Uterus (tissue), 4 donors: ENCODE measurements around the gene RALGPS1. TPM values are rescaled to one million over a fixed set of nuclear protein-coding genes. Genes with fewer than 3 reads are reported as not detected.
"Not testable (repeated sequence)": the region's sequence is repeated elsewhere in the genome, so short reads cannot be mapped to it uniquely, and the experiment has no call there.

Experiments
- DNase-seq, 2 donors: peaks; one replicate each; pipeline ENCODE4 v3.0.0-alpha.2; 2019 to 2020
- H3K27ac ChIP-seq, 2 donors: fragments of 200-600 bp; sonication (generic); 1 replicate in 1 of 2; 2 replicates in 1 of 2; pipeline ENCODE4 v1.5.1; 2016 to 2018
- H3K27me3 ChIP-seq, 2 donors: fragments of 200-600 bp; sonication (generic); one replicate each; pipeline ENCODE4 v1.5.1; 2018 to 2019; ENCODE audit warnings: control low read depth in 1 of 2
- H3K36me3 ChIP-seq, 2 donors: fragments of 200-600 bp; sonication (generic); one replicate each; pipeline ENCODE4 v1.5.1; 2019; ENCODE audit warnings: control low read depth in 1 of 2
- H3K4me1 ChIP-seq, 2 donors: fragments of 200-600 bp; sonication (generic); one replicate each; pipeline ENCODE4 v1.5.1; 2018 to 2019; ENCODE audit warnings: control low read depth in 1 of 2
- H3K4me3 ChIP-seq, 2 donors: fragments of 200-600 bp; sonication (generic); 1 replicate in 1 of 2; 2 replicates in 1 of 2; pipeline ENCODE4 v1.5.1; 2018 to 2019; ENCODE audit warnings: mild to moderate bottlenecking in 1 of 2
- H3K9me3 ChIP-seq, 2 donors: fragments of 200-600 bp; sonication (generic); one replicate each; pipeline ENCODE4 v1.5.1; 2019; ENCODE audit warnings: control low read depth in 1 of 2
- CTCF ChIP-seq, 4 experiments: fragments of 200-600 bp in 2 of 4; fragments of 450-650 bp in 2 of 4; sonication (generic) in 2 of 4; IDR thresholded peaks; one replicate each; pipeline ENCODE4 v1.5.1; 2016 to 2019; ENCODE audit warnings: antibody characterized with exemption in 4 of 4, mild to moderate bottlenecking in 2 of 4, moderate library complexity in 1 of 4
- POLR2A ChIP-seq, 2 donors: fragments of 450-650 bp; IDR thresholded peaks; one replicate each; pipeline ENCODE4 v1.6.1; 2016; ENCODE audit warnings: antibody characterized with exemption in 2 of 2, mild to moderate bottlenecking in 1 of 2, moderate library complexity in 1 of 2
- intact Hi-C: fragments of 100-400 bp; cut with DNase I; formaldehyde crosslinking; loops from one replicate; pipeline ENCODE4 v1.15.1; 2023; ENCODE audit warnings: low total_unique reads
- total RNA-seq, 4 donors: library from RNA; depleted of rRNA in 3 of 4; stranded (reverse); fragments of >200 nt in 3 of 4; gene quantifications; one replicate each; pipeline versions ENCODE4 v1.1.0 to v1.2.4, GENCODE V29; 2014 to 2023
- donor health status: DM: yes; HTN: yes; CAD: no.

Gene RALGPS1
- total RNA-seq, 4 donors from 2014 or later, result 8.5 to 16.7 (median 14.5) TPM

DNA sequence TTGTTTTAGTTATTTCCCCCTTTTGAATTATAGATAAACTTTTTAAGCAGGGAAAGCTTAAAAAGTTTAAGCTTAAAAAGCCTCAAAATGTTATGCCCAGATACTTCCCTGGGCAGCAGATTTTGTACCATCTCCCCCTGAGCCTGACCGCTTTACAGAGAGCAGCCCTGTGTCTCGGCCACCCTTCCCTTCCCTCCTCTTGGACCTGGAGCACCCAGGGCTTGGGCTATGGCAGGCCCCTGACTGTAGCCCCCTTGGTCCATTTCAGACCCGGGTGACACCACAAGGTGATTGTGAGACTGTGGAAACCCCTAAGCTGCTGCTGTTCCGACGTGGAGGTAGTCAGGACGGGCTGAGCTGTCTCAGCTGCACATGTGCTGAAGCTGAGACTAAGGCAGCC, 97.7 kb downstream of the RALGPS1 start:
- no peak overlapping the region for H3K4me3 ChIP-seq
- H3K27ac ChIP-seq, result peak overlapping the region; percentile 2 to 33
- H3K4me1 ChIP-seq, result no peaks in the 10 kb centered on the region
- H3K9me3 ChIP-seq, result no peaks in the 10 kb centered on the region
- no peaks in the 10 kb centered on the region for H3K36me3 ChIP-seq
- intact Hi-C loops, result no loop called here
- TF ChIP-seq POLR2A (IDR thresholded peaks at IDR 0.05), result no peak
- no peak for TF ChIP-seq CTCF (IDR thresholded peaks at IDR 0.05)
- no peak for DNase-seq
- H3K27me3 ChIP-seq, result no peaks in the 10 kb centered on the region

DNA sequence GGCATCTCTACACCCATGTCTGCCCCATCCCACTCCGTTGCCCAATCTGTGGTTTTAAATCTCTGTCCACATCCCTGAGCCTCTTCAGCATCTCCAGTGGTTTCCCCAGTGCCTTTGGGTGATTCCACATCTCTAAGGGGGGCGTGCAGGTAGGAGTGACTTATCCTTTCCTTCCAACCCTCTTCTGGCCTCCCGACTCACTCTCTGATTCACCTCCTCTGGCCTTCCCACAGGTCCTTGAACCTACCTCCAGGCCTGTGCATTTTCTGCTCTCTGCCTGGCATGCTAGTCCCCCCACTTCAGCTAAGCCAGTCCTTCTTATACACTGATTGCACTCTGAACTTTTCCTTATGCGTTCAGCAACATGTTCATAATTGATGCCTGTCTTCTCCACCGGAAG, 99.0 kb downstream of the RALGPS1 start:
- H3K36me3 ChIP-seq, result no peaks in the 10 kb centered on the region
- H3K27me3 ChIP-seq, result no peaks in the 10 kb centered on the region
- no peaks in the 10 kb centered on the region for H3K9me3 ChIP-seq
- intact Hi-C loops, result no loop called here
- H3K4me3 ChIP-seq, result no peak overlapping the region
- H3K4me1 ChIP-seq, result no peaks in the 10 kb centered on the region
- TF ChIP-seq POLR2A (IDR thresholded peaks at IDR 0.05), result no peak
- TF ChIP-seq CTCF (IDR thresholded peaks at IDR 0.05), result no peak
- peak overlapping the region in 1 of 2 donors; percentile 39 for H3K27ac ChIP-seq
- DNase-seq, result no peak

DNA sequence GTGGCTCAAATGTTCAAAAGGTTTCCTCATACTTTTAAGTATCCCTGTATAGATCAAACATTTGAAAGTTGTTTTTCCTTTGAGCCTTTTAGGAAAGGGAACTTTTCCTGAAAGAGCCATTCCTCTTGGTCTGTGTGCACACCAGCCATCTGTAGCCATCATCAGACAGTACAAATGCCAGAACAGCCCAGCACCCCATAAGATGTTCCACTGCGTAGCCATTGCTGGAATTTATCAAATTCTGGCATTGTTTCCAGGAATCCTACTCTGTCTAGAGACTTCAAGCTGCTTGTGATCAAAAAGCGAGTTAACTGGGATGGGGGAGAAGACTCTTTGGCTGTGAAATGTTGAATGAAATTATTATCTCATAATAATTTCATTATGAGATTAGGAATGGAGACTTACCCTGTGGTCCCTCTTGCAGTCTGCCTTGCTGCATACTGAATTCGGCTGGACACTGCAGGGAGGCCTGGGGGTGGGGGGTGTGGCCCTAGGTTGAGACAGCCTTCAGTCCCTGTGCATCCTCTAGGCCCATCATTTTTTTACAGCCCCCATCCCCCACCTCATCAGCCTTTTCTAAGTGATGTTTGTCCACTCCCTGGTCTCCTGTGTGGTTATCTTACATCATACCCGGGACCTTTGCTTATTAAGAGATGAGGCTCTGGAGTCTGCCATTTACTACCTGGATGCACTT, 99.8 kb downstream of the RALGPS1 start:
- no peak for TF ChIP-seq CTCF (IDR thresholded peaks at IDR 0.05)
- TF ChIP-seq POLR2A (IDR thresholded peaks at IDR 0.05), result no peak
- H3K27ac ChIP-seq, result peak overlapping the region; percentile 39 to 45
- H3K4me3 ChIP-seq, result no peak overlapping the region
- H3K36me3 ChIP-seq, result no peaks in the 10 kb centered on the region
- no peaks in the 10 kb centered on the region for H3K27me3 ChIP-seq
- no peaks in the 10 kb centered on the region for H3K9me3 ChIP-seq
- DNase-seq, result no peak
- H3K4me1 ChIP-seq, result no peaks in the 10 kb centered on the region
- intact Hi-C loops, result no loop called here

DNA sequence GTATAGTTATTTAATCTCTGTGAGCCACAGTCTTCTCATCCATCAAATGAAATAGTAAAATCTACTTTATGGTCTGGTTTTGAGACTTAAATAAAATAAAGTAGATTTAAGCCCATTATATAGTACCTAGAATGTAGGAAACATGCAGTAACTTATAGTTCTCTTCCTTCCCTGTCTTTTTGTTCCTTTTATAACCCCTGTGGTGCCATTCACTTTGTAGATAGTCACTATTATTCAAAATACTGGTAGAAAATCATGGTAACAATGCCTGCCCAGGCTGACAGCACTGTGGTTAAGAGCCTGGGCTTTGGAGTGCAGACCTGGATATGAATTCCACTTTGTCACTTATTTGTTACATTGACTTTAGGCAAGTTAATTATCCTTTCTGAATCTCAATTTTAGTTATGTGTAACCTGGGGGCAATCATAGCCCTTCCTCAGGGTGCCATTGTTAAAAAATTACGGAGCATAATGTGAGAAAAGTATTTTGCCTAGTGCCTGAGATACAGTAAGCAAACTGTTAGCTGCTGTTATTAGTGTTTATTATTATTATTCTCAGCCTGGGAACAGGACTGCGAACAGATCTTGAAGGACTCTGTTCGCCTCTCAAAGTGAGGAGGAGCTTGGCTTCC, 100.4 kb downstream of the RALGPS1 start:
- TF ChIP-seq CTCF (IDR thresholded peaks at IDR 0.05), result no peak
- no peak for TF ChIP-seq POLR2A (IDR thresholded peaks at IDR 0.05)
- H3K9me3 ChIP-seq, result no peaks in the 10 kb centered on the region
- H3K36me3 ChIP-seq, result no peaks in the 10 kb centered on the region
- no peaks in the 10 kb centered on the region for H3K4me1 ChIP-seq
- DNase-seq, result no peak
- no peaks in the 10 kb centered on the region for H3K27me3 ChIP-seq
- H3K27ac ChIP-seq, result peak overlapping the region in 1 of 2 donors; percentile 39
- no peak overlapping the region for H3K4me3 ChIP-seq
- intact Hi-C loops, result no loop called here

GRCh38 chr9:127015921-127016512, 101.4 kb downstream of the RALGPS1 start:
- no peaks in the 10 kb centered on the region for H3K27me3 ChIP-seq
- DNase-seq, result no peak
- H3K36me3 ChIP-seq, result no peaks in the 10 kb centered on the region
- H3K27ac ChIP-seq, result no peak overlapping the region
- H3K9me3 ChIP-seq, result no peaks in the 10 kb centered on the region
- no peaks in the 10 kb centered on the region for H3K4me1 ChIP-seq
- intact Hi-C loops, result no loop called here
- no peak overlapping the region for H3K4me3 ChIP-seq
- TF ChIP-seq POLR2A (IDR thresholded peaks at IDR 0.05), result no peak
- TF ChIP-seq CTCF (IDR thresholded peaks at IDR 0.05), result no peak

- H3K9me3 ChIP-seq, intact Hi-C loops, H3K4me1 ChIP-seq, H3K4me3 ChIP-seq, H3K27ac ChIP-seq, DNase-seq, H3K27me3 ChIP-seq, H3K36me3 ChIP-seq: not testable (repeated sequence)
These were observed 103.4 kb downstream of the RALGPS1 start for GRCh38 chr9:127017979-127018378.
